ENCODE measurements around the gene APEX1. TPM values are rescaled to one million over a fixed set of nuclear protein-coding genes. Genes with fewer than 3 reads are reported as not detected.
A peak's percentile ranks its signal among the peaks of the same experiment; 100 is the strongest.

APEX1 gene
- total and polyA plus RNA-seq, 2 of the 8 experiments (the other 6 are each of a cell fraction or from before 2014, with no cell fraction given), result 384 to 700 TPM

DNA sequence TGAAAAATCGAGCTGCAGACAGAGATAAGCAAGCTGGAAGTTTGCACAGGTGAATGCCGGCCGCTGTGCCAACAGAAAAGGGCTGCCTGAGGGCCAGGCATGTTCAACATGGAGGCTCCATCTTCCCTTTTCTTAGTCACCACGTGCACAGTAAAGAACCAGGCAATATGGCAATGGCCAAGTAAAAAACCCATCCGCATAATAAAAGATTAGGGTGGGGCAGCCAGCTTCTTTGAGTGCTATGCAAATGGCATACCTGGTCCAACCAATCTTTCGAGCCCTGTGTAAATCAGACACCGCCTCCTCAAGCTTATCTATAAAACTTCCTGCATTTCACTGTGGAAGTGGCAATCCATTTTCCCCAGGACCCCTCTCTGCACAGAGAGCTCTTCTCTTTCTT is 30.9 kb downstream of the APEX1 start (continued):
- TF ChIP-seq, protein P1, sequence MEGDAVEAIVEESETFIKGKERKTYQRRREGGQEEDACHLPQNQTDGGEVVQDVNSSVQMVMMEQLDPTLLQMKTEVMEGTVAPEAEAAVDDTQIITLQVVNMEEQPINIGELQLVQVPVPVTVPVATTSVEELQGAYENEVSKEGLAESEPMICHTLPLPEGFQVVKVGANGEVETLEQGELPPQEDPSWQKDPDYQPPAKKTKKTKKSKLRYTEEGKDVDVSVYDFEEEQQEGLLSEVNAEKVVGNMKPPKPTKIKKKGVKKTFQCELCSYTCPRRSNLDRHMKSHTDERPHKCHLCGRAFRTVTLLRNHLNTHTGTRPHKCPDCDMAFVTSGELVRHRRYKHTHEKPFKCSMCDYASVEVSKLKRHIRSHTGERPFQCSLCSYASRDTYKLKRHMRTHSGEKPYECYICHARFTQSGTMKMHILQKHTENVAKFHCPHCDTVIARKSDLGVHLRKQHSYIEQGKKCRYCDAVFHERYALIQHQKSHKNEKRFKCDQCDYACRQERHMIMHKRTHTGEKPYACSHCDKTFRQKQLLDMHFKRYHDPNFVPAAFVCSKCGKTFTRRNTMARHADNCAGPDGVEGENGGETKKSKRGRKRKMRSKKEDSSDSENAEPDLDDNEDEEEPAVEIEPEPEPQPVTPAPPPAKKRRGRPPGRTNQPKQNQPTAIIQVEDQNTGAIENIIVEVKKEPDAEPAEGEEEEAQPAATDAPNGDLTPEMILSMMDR (IDR thresholded peaks at IDR 0.05; ENCODE audit: control extremely low read depth in 1 of 3, insufficient read depth in 1 of 3, low read depth in 1 of 3, low read length in 3 of 3), result no peak
- TF ChIP-seq TBP (IDR thresholded peaks at IDR 0.05; ENCODE audit: low read depth, low read length) (no peak), EGR1 (IDR thresholded peaks at IDR 0.05; ENCODE audit: borderline replicate concordance, low read depth, low read length) (no peak), SUZ12 (IDR thresholded peaks at IDR 0.05; ENCODE audit: low read length) (no peak)
- TF ChIP-seq, protein P2, sequence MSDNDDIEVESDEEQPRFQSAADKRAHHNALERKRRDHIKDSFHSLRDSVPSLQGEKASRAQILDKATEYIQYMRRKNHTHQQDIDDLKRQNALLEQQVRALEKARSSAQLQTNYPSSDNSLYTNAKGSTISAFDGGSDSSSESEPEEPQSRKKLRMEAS (IDR thresholded peaks at IDR 0.05), result peak; percentile 66
